SK-N-MC (cell line): ENCODE data around the gene SRRM2.

Experiments used
- EZH2 ChIP-seq: fragments of 200-600 bp; sonication (generic); IDR thresholded peaks from one replicate; pipeline ENCODE4 v1.6.1; 2017; ENCODE audit warnings: antibody characterized with exemption
- FOXP2 ChIP-seq: optimal IDR thresholded peaks from 2 replicates; pipeline ENCODE3; 2011; ENCODE audit warnings: mild to moderate bottlenecking, moderate library complexity; ENCODE audit not compliant: insufficient read depth; ENCODE audit errors: extremely low read length, control extremely low read depth
- POLR2AphosphoS5 ChIP-seq: IDR thresholded peaks from 2 replicates; pipeline ENCODE4 v1.6.1; 2012; ENCODE audit warnings: mild to moderate bottlenecking, low read depth, low read length, borderline replicate concordance

DNA sequence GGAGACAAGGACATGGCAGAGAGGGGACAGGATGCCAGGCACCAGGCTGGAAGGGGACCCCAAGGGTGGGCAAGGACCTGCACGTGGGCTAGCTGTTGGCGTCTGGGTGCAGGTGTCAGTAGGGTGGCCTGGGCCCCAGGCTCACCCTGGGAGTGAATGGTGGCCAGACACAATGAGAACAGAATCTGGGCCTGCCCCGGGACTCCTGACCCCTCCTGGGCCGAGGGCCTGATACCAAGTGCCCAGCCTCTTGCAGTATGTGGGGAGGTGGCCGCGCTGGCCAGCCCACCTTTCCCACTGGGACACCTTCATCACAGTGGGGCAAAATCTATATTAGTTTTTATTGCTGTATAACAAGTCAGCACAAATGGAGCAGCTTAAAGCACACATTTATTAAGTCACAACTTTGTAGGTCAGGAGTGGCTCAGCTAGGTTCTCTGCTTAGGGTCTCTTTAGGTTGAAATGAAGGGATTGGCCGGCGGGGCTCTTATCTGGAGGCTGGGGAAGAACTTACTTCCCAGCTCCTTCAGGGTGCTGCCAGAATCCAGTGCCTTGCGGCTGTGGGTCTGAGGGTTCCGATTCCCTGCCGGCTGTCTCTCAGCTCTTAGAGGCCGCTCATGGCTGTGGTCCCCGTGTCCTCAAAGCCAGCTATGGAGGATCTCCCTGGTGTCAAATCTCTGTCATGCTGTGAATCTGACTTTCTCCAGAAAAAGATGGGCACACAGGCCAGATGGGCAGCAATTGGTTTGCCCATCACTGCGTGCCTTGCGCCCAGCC, 31.3 kb downstream of the SRRM2 start:
- TF ChIP-seq POLR2AphosphoS5 (no peak), EZH2 (no peak), FOXP2 (no peak)
